ENCODE data around the gene OAS2.

OAS2 gene

GRCh38 chr12:112998987-112999767, 20.9 kb downstream of the OAS2 start:
- Histone ChIP-seq H3K27ac (ENCODE audit: low read depth, low read length) (no peak overlapping the region), H3K4me3 (ENCODE audit: low read depth, low read length) (no peak overlapping the region), H3K4me1 (ENCODE audit: control insufficient read depth, insufficient read depth, low read length, unreplicated experiment) (no peaks in the 10 kb centered on the region), H3K79me2 (ENCODE audit: control insufficient read depth, insufficient read depth, low read length, unreplicated experiment) (peaks cover 15% of the 10 kb centered on the region), H2AFZ (ENCODE audit: low read length, unreplicated experiment) (no peak overlapping the region), H3K27me3 (ENCODE audit: insufficient read depth, low read length) (no peaks in the 10 kb centered on the region), H3K36me3 (ENCODE audit: insufficient read depth, low read length) (peaks cover 79% of the 10 kb centered on the region)

GRCh38 chr12:113000433-113000832, 22.1 kb downstream of the OAS2 start:
- H3K27ac ChIP-seq (ENCODE audit: low read depth, low read length): no peak overlapping the region
- no peak overlapping the region for H2AFZ ChIP-seq (ENCODE audit: low read length, unreplicated experiment)
- no peaks in the 10 kb centered on the region for H3K27me3 ChIP-seq (ENCODE audit: insufficient read depth, low read length)
- H3K4me3 ChIP-seq (ENCODE audit: low read depth, low read length): no peak overlapping the region
- no peaks in the 10 kb centered on the region for H3K4me1 ChIP-seq (ENCODE audit: control insufficient read depth, insufficient read depth, low read length, unreplicated experiment)
- peaks cover 84% of the 10 kb centered on the region for H3K36me3 ChIP-seq (ENCODE audit: insufficient read depth, low read length)
- H3K79me2 ChIP-seq (ENCODE audit: control insufficient read depth, insufficient read depth, low read length, unreplicated experiment): peaks cover 6% of the 10 kb centered on the region

GRCh38 chr12:113002155-113002554, 23.8 kb downstream of the OAS2 start:
- Histone ChIP-seq H3K4me3 (ENCODE audit: low read depth, low read length) (no peak overlapping the region), H3K36me3 (ENCODE audit: insufficient read depth, low read length) (peaks cover 76% of the 10 kb centered on the region), H2AFZ (ENCODE audit: low read length, unreplicated experiment) (no peak overlapping the region), H3K4me1 (ENCODE audit: control insufficient read depth, insufficient read depth, low read length, unreplicated experiment) (peaks cover 11% of the 10 kb centered on the region), H3K79me2 (ENCODE audit: control insufficient read depth, insufficient read depth, low read length, unreplicated experiment) (peaks cover 3% of the 10 kb centered on the region), H3K27me3 (ENCODE audit: insufficient read depth, low read length) (no peaks in the 10 kb centered on the region), H3K27ac (ENCODE audit: low read depth, low read length) (no peak overlapping the region)

GRCh38 chr12:113002676-113003075, 24.4 kb downstream of the OAS2 start:
- Histone ChIP-seq H2AFZ (ENCODE audit: low read length, unreplicated experiment) (no peak overlapping the region), H3K79me2 (ENCODE audit: control insufficient read depth, insufficient read depth, low read length, unreplicated experiment) (no peaks in the 10 kb centered on the region), H3K27me3 (ENCODE audit: insufficient read depth, low read length) (no peaks in the 10 kb centered on the region), H3K36me3 (ENCODE audit: insufficient read depth, low read length) (peaks cover 74% of the 10 kb centered on the region), H3K4me3 (ENCODE audit: low read depth, low read length) (no peak overlapping the region), H3K27ac (ENCODE audit: low read depth, low read length) (no peak overlapping the region), H3K4me1 (ENCODE audit: control insufficient read depth, insufficient read depth, low read length, unreplicated experiment) (peaks cover 15% of the 10 kb centered on the region)

- Histone ChIP-seq H3K27me3 (ENCODE audit: insufficient read depth, low read length) (no peaks in the 10 kb centered on the region), H3K79me2 (ENCODE audit: control insufficient read depth, insufficient read depth, low read length, unreplicated experiment) (no peaks in the 10 kb centered on the region), H3K36me3 (ENCODE audit: insufficient read depth, low read length) (peaks cover 74% of the 10 kb centered on the region), H2AFZ (ENCODE audit: low read length, unreplicated experiment) (no peak overlapping the region), H3K4me1 (ENCODE audit: control insufficient read depth, insufficient read depth, low read length, unreplicated experiment) (peaks cover 16% of the 10 kb centered on the region), H3K27ac (ENCODE audit: low read depth, low read length) (no peak overlapping the region), H3K4me3 (ENCODE audit: low read depth, low read length) (no peak overlapping the region)
Measured at GRCh38 chr12:113003636-113004035, 25.3 kb downstream of the OAS2 start.

GRCh38 chr12:113005762-113006161, 27.4 kb downstream of the OAS2 start:
- peaks cover 77% of the 10 kb centered on the region for H3K36me3 ChIP-seq (ENCODE audit: insufficient read depth, low read length)
- no peak overlapping the region for H2AFZ ChIP-seq (ENCODE audit: low read length, unreplicated experiment)

GRCh38 chr12:113006206-113006605, 27.9 kb downstream of the OAS2 start:
- Histone ChIP-seq H3K4me1 (ENCODE audit: control insufficient read depth, insufficient read depth, low read length, unreplicated experiment) (peaks cover 16% of the 10 kb centered on the region), H3K27ac (ENCODE audit: low read depth, low read length) (peak overlapping the region; percentile 52), H3K27me3 (ENCODE audit: insufficient read depth, low read length) (no peaks in the 10 kb centered on the region), H3K79me2 (ENCODE audit: control insufficient read depth, insufficient read depth, low read length, unreplicated experiment) (no peaks in the 10 kb centered on the region), H3K4me3 (ENCODE audit: low read depth, low read length) (no peak overlapping the region), H3K36me3 (ENCODE audit: insufficient read depth, low read length) (peaks cover 79% of the 10 kb centered on the region), H2AFZ (ENCODE audit: low read length, unreplicated experiment) (no peak overlapping the region)

More at GRCh38 chr12:113005762-113006161, 27.4 kb downstream of the OAS2 start:
- Histone ChIP-seq H3K4me3 (ENCODE audit: low read depth, low read length) (no peak overlapping the region), H3K4me1 (ENCODE audit: control insufficient read depth, insufficient read depth, low read length, unreplicated experiment) (peaks cover 16% of the 10 kb centered on the region), H3K27me3 (ENCODE audit: insufficient read depth, low read length) (no peaks in the 10 kb centered on the region), H3K27ac (ENCODE audit: low read depth, low read length) (peak overlapping the region; percentile 52; the same call in 1 of the 2 replicates), H3K79me2 (ENCODE audit: control insufficient read depth, insufficient read depth, low read length, unreplicated experiment) (no peaks in the 10 kb centered on the region)

GRCh38 chr12:113006641-113007040, 28.3 kb downstream of the OAS2 start:
- Histone ChIP-seq H2AFZ (ENCODE audit: low read length, unreplicated experiment) (no peak overlapping the region), H3K4me1 (ENCODE audit: control insufficient read depth, insufficient read depth, low read length, unreplicated experiment) (peaks cover 16% of the 10 kb centered on the region), H3K27ac (ENCODE audit: low read depth, low read length) (peak overlapping the region; percentile 52), H3K4me3 (ENCODE audit: low read depth, low read length) (no peak overlapping the region), H3K27me3 (ENCODE audit: insufficient read depth, low read length) (no peaks in the 10 kb centered on the region), H3K79me2 (ENCODE audit: control insufficient read depth, insufficient read depth, low read length, unreplicated experiment) (no peaks in the 10 kb centered on the region), H3K36me3 (ENCODE audit: insufficient read depth, low read length) (peaks cover 83% of the 10 kb centered on the region)

- H3K79me2 ChIP-seq (ENCODE audit: control insufficient read depth, insufficient read depth, low read length, unreplicated experiment): no peaks in the 10 kb centered on the region
- H3K36me3 ChIP-seq (ENCODE audit: insufficient read depth, low read length): peaks cover 84% of the 10 kb centered on the region
- H2AFZ ChIP-seq (ENCODE audit: low read length, unreplicated experiment): no peak overlapping the region
- no peaks in the 10 kb centered on the region for H3K27me3 ChIP-seq (ENCODE audit: insufficient read depth, low read length)
- H3K4me3 ChIP-seq (ENCODE audit: low read depth, low read length): no peak overlapping the region
- H3K27ac ChIP-seq (ENCODE audit: low read depth, low read length): peak overlapping the region; percentile 74
- H3K4me1 ChIP-seq (ENCODE audit: control insufficient read depth, insufficient read depth, low read length, unreplicated experiment): peaks cover 16% of the 10 kb centered on the region
Measured at GRCh38 chr12:113007166-113007565, 28.8 kb downstream of the OAS2 start.

GRCh38 chr12:113010701-113011100, 32.4 kb downstream of the OAS2 start:
- H3K27me3 ChIP-seq (ENCODE audit: insufficient read depth, low read length): no peaks in the 10 kb centered on the region
- H3K79me2 ChIP-seq (ENCODE audit: control insufficient read depth, insufficient read depth, low read length, unreplicated experiment): no peaks in the 10 kb centered on the region
- H3K4me3 ChIP-seq (ENCODE audit: low read depth, low read length): no peak overlapping the region
- H3K27ac ChIP-seq (ENCODE audit: low read depth, low read length): no peak overlapping the region
- peaks cover 16% of the 10 kb centered on the region for H3K4me1 ChIP-seq (ENCODE audit: control insufficient read depth, insufficient read depth, low read length, unreplicated experiment)
- peaks cover 55% of the 10 kb centered on the region for H3K36me3 ChIP-seq (ENCODE audit: insufficient read depth, low read length)
- no peak overlapping the region for H2AFZ ChIP-seq (ENCODE audit: low read length, unreplicated experiment)

- Histone ChIP-seq H3K27ac (ENCODE audit: low read depth, low read length) (no peak overlapping the region), H3K4me1 (ENCODE audit: control insufficient read depth, insufficient read depth, low read length, unreplicated experiment) (peaks cover 8% of the 10 kb centered on the region), H3K79me2 (ENCODE audit: control insufficient read depth, insufficient read depth, low read length, unreplicated experiment) (no peaks in the 10 kb centered on the region), H3K27me3 (ENCODE audit: insufficient read depth, low read length) (no peaks in the 10 kb centered on the region), H2AFZ (ENCODE audit: low read length, unreplicated experiment) (no peak overlapping the region), H3K4me3 (ENCODE audit: low read depth, low read length) (no peak overlapping the region), H3K36me3 (ENCODE audit: insufficient read depth, low read length) (peaks cover 25% of the 10 kb centered on the region)
Measured at GRCh38 chr12:113014565-113014964, 36.2 kb downstream of the OAS2 start.

Measured in ACC112 (cell line).